Ascending aorta (tissue), 2 donors: Measurements from ENCODE around the gene SH2D6. TPM values are rescaled to one million over a fixed set of nuclear protein-coding genes. Genes with fewer than 3 reads are reported as not detected.

ENCODE experiments used
- DNase-seq, 2 donors: peaks; one replicate each; pipeline ENCODE4 v3.0.0-alpha.2; 2019; ENCODE audit warnings: low spot score in 2 of 2
- H3K27ac ChIP-seq, 2 donors: fragments of 200-600 bp; sonication (generic); one replicate each; pipeline ENCODE4 v1.5.1; 2016 to 2017; ENCODE audit warnings: mild to moderate bottlenecking in 1 of 2
- H3K27me3 ChIP-seq: fragments of 200-600 bp; sonication (generic); one replicate; pipeline ENCODE4 v1.5.1; 2017
- H3K36me3 ChIP-seq, 2 donors: fragments of 200-600 bp; sonication (generic); one replicate each; pipeline ENCODE4 v1.5.1; 2016
- H3K4me1 ChIP-seq, 2 donors: fragments of 200-600 bp; sonication (generic); one replicate each; pipeline ENCODE4 v1.5.1; 2016 to 2017; ENCODE audit warnings: mild to moderate bottlenecking in 1 of 2
- H3K4me3 ChIP-seq, 2 donors: fragments of 200-600 bp; sonication (generic); one replicate each; pipeline ENCODE4 v1.5.1; 2016 to 2017; ENCODE audit warnings: mild to moderate bottlenecking in 1 of 2
- H3K9me3 ChIP-seq, 2 donors: fragments of 200-600 bp; sonication (generic); one replicate each; pipeline ENCODE4 v1.5.1; 2016
- CTCF ChIP-seq, 3 experiments: fragments of 200-600 bp in 2 of 3; fragments of 450-650 bp in 1 of 3; sonication (generic) in 2 of 3; IDR thresholded peaks; one replicate each; pipeline ENCODE4 v1.5.1; 2016 to 2019; ENCODE audit warnings: antibody characterized with exemption in 3 of 3, mild to moderate bottlenecking in 1 of 3, moderate library complexity in 1 of 3
- intact Hi-C: fragments of 100-400 bp; cut with DNase I; formaldehyde crosslinking; loops from one replicate; pipeline ENCODE4 v1.15.1; 2023
- total RNA-seq: library from RNA; depleted of rRNA; stranded (reverse); fragments of >200 nt; gene quantifications from one replicate; pipeline ENCODE4 v1.1.0, GENCODE V29; 2016

SH2D6 gene
- total RNA-seq, 1 donor from 2014 or later, result not detected

GRCh38 chr2:85459771-85460170 is 41.3 kb downstream of the SH2D6 start:
- DNase-seq, result no peak
- intact Hi-C loops, result no loop called here
- H3K4me3 ChIP-seq, result no peak overlapping the region
- no peaks in the 10 kb centered on the region for H3K4me1 ChIP-seq
- H3K36me3 ChIP-seq, result no peaks in the 10 kb centered on the region
- no peaks in the 10 kb centered on the region for H3K27me3 ChIP-seq
- no peak for TF ChIP-seq CTCF (IDR thresholded peaks at IDR 0.05)
- no peaks in the 10 kb centered on the region for H3K9me3 ChIP-seq
- no peak overlapping the region for H3K27ac ChIP-seq

- H3K27ac ChIP-seq, result no peak overlapping the region
- H3K36me3 ChIP-seq, result no peaks in the 10 kb centered on the region
- no peak for TF ChIP-seq CTCF (IDR thresholded peaks at IDR 0.05)
- H3K27me3 ChIP-seq, result no peaks in the 10 kb centered on the region
- no peak for DNase-seq
- H3K9me3 ChIP-seq, result no peaks in the 10 kb centered on the region
- no peak overlapping the region for H3K4me3 ChIP-seq
- no peaks in the 10 kb centered on the region for H3K4me1 ChIP-seq
- intact Hi-C loops, result no loop called here
Measured at GRCh38 chr2:85462322-85462721, 43.8 kb downstream of the SH2D6 start.

GRCh38 chr2:85468096-85468703 is 49.7 kb downstream of the SH2D6 start:
- no peak for TF ChIP-seq CTCF (IDR thresholded peaks at IDR 0.05)
- no peak overlapping the region for H3K4me3 ChIP-seq
- no peak for DNase-seq
- no peak overlapping the region for H3K27ac ChIP-seq
- H3K9me3 ChIP-seq, result no peaks in the 10 kb centered on the region
- H3K36me3 ChIP-seq, result no peaks in the 10 kb centered on the region
- H3K4me1 ChIP-seq, result peaks cover 0 to 5% of the 10 kb centered on the region in 2 donors
- intact Hi-C loops, result no loop called here
- no peaks in the 10 kb centered on the region for H3K27me3 ChIP-seq

GRCh38 chr2:85468704-85469349 is 50.3 kb downstream of the SH2D6 start:
- no peak overlapping the region for H3K27ac ChIP-seq
- H3K9me3 ChIP-seq, result no peaks in the 10 kb centered on the region
- H3K4me3 ChIP-seq, result no peak overlapping the region
- no peak for TF ChIP-seq CTCF (IDR thresholded peaks at IDR 0.05)
- H3K27me3 ChIP-seq, result no peaks in the 10 kb centered on the region
- peaks cover 0 to 5% of the 10 kb centered on the region in 2 donors for H3K4me1 ChIP-seq
- no peaks in the 10 kb centered on the region for H3K36me3 ChIP-seq
- intact Hi-C loops, result no loop called here
- DNase-seq, result no peak

GRCh38 chr2:85470850-85471800 is 52.6 kb downstream of the SH2D6 start:
- Histone ChIP-seq H3K27ac (peak overlapping the region in 1 of 2 donors; percentile 39), H3K4me1 (peaks cover 0 to 5% of the 10 kb centered on the region in 2 donors), H3K36me3 (no peaks in the 10 kb centered on the region), H3K27me3 (no peaks in the 10 kb centered on the region), H3K9me3 (no peaks in the 10 kb centered on the region), H3K4me3 (no peak overlapping the region)
- no peak for DNase-seq
- no peak for TF ChIP-seq CTCF (IDR thresholded peaks at IDR 0.05)
- intact Hi-C loops, result no loop called here
